GM13976 (cell line): ENCODE measurements around the gene LRRC19.
A peak's percentile ranks its signal among the peaks of the same experiment; 100 is the strongest.

Experiments
- DNase-seq: peaks from one replicate; pipeline ENCODE4 v3.0.0; 2012; ENCODE audit warnings: low spot score
- in situ Hi-C: fragments of 300-500 bp; cut with MboI; formaldehyde crosslinking; loops from one replicate; pipeline ENCODE4 v1.12.0; 2022; ENCODE audit warnings: low sequenced_read_pairs, mixed read lengths, inconsistent platforms; ENCODE audit not compliant: unreplicated experiment
- TF ChIP-seq, protein P1 (sequence below): IDR thresholded peaks from 2 replicates; pipeline ENCODE4 v1.5.1; 2012; ENCODE audit warnings: borderline replicate concordance, mild to moderate bottlenecking; ENCODE audit not compliant: insufficient read depth; ENCODE audit errors: extremely low read depth, missing control alignments, control extremely low read depth

The LRRC19 gene

GRCh38 chr9:27042476-27042875 lies 37.0 kb upstream of the LRRC19 start:
- DNase-seq, result no peak
- TF ChIP-seq, protein P1, sequence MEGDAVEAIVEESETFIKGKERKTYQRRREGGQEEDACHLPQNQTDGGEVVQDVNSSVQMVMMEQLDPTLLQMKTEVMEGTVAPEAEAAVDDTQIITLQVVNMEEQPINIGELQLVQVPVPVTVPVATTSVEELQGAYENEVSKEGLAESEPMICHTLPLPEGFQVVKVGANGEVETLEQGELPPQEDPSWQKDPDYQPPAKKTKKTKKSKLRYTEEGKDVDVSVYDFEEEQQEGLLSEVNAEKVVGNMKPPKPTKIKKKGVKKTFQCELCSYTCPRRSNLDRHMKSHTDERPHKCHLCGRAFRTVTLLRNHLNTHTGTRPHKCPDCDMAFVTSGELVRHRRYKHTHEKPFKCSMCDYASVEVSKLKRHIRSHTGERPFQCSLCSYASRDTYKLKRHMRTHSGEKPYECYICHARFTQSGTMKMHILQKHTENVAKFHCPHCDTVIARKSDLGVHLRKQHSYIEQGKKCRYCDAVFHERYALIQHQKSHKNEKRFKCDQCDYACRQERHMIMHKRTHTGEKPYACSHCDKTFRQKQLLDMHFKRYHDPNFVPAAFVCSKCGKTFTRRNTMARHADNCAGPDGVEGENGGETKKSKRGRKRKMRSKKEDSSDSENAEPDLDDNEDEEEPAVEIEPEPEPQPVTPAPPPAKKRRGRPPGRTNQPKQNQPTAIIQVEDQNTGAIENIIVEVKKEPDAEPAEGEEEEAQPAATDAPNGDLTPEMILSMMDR, result no peak
- in situ Hi-C loops, result loop anchor here (25.0 kb wide), 1 partner anchor 245 kb away; the partner anchor contains the start of gene EQTN

GRCh38 chr9:27041746-27042145 lies 36.3 kb upstream of the LRRC19 start:
- TF ChIP-seq, protein P1, result no peak
- in situ Hi-C loops, result loop anchor here (25.0 kb wide), 1 partner anchor 246 kb away; the partner anchor contains the start of gene EQTN
- no peak for DNase-seq

GRCh38 chr9:27037499-27037898 lies 32.0 kb upstream of the LRRC19 start:
- in situ Hi-C loops, result loop anchor here (25.0 kb wide), 1 partner anchor 250 kb away; the partner anchor contains the start of gene EQTN
- TF ChIP-seq, protein P1, result no peak
- DNase-seq, result no peak

DNA sequence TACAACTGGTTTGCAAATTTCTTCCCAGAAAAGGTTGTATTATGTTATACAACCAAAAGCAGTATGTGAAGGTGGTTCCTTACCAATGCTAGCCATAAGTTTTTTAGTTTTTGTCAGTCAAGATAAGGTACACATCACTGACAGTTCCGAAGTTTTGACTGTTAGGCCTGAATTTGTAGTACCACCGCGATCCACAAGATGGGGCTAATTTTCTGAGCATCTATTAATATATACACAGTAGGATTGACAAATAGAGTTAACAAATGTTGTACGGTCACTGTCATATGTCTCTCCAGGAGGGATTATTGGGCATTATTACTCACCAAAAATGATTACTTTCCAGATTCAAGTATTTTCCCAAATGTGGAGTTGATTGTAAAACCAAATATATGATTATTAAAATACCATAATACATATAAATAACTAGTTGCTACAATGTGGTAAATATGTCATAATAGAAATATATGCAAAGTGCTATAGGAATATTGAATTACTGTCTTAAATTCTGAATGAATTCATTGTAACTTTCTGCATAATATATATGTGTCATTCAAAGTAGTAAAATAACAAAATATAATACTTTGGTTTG lies 28.4 kb upstream of the LRRC19 start:
- DNase-seq, result peak; percentile 61
- TF ChIP-seq, protein P1, result peak; percentile 59
- in situ Hi-C loops, result loop anchor here (25.0 kb wide), 1 partner anchor 253 kb away; the partner anchor contains the start of gene EQTN

DNA sequence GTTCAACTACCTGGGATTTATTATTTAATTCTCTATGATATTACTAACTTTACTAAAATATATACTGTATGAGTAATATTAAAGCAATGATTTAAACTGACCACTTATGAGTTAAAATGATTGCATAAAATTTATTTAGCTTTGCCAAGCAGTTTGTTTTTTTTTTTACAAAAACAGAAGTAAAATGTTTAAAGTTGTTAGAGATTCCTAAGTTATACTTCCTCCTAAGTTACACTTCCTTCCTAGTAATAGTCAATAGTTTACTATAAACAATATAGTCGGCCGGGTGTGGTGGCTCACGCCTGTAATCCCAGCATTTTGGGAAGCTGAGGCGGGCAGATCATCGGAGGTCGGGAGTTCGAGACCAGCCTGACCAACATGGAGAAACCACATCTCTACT lies 23.7 kb upstream of the LRRC19 start:
- in situ Hi-C loops, result loop anchor here (25.0 kb wide), 1 partner anchor 258 kb away; the partner anchor contains the start of gene EQTN
- no peak for DNase-seq
- TF ChIP-seq, protein P1, result no peak

GRCh38 chr9:27022920-27023319 lies 17.4 kb upstream of the LRRC19 start:
- TF ChIP-seq, protein P1, result no peak
- in situ Hi-C loops, result no loop called here
- no peak for DNase-seq
